K562 (cell line): ENCODE results near the gene HPD. TPM values are rescaled to one million over a fixed set of nuclear protein-coding genes. Genes with fewer than 3 reads are reported as not detected.

Experiments
- ATAC-seq: fragments of 200-7000 bp; cut with Tn5 transposase; 3 replicates; pipeline ENCODE4 v1.9.1; 2020; ENCODE audit warnings: moderate library complexity
- BruUV-seq: library from RNA; stranded (reverse); fragments of 400-500 nt; replicated peaks from 2 replicates; lab custom pipeline; 2021; lab: Mats Ljungman, UMichigan
- CTCF ChIA-PET: fragments of 300-600 bp; formaldehyde crosslinking; extraction: SDS; loops from one replicate; lab custom pipeline; 2021; ENCODE audit warnings: low intra/inter-chr PET ratio; lab: Yijun Ruan, JAX
- POLR2A ChIA-PET: fragments of 300-600, 350-650 bp; sonication (Branson Sonifier 250); formaldehyde crosslinking; extraction: SDS; loops from one replicate; lab custom pipeline; 2021; ENCODE audit warnings: antibody characterized with exemption, inconsistent platforms; lab: Yijun Ruan, JAX
- DNase-seq, 4 experiments: peaks; one replicate each; pipeline versions ENCODE4 v3.0.0 to v3.0.0-alpha.2; 2011 to 2018; ENCODE audit warnings: low spot score in 3 of 4, mixed read lengths in 3 of 4; ENCODE audit errors: extremely low read depth in 1 of 4
- FAIRE-seq: peaks from 2 replicates; lab custom pipeline; 2011; peaks lifted over from hg19 to GRCh38; lab: Jason Lieb, UNC
- H2AFZ ChIP-seq: 2 replicates; pipeline ENCODE4 v1.6.0; 2011; ENCODE audit warnings: low read depth, low read length, control low read depth, inconsistent platforms
- H3K27ac ChIP-seq: fragments of 200-600 bp; 3 replicates; pipeline ENCODE4 v1.8.0; 2011; ENCODE audit warnings: low read depth, mild to moderate bottlenecking, control low read depth, inconsistent platforms, low read length, moderate library complexity, mixed read lengths; ENCODE audit errors: extremely low read depth
- H3K27me3 ChIP-seq, 2 experiments: fragments of 300-600 bp in 1 of 2; 2 replicates in 1 of 2; 3 replicates in 1 of 2; pipeline versions ENCODE4 v1.6.0 to v1.8.0; 2011; ENCODE audit warnings: inconsistent platforms in 2 of 2, low read length in 2 of 2, mild to moderate bottlenecking in 1 of 2, mixed read lengths in 1 of 2, moderate library complexity in 1 of 2; ENCODE audit not compliant: control insufficient read depth in 2 of 2, insufficient read depth in 2 of 2
- H3K36me3 ChIP-seq: fragments of 300-600 bp; 3 replicates; pipeline ENCODE4 v1.8.0; 2011; ENCODE audit warnings: mild to moderate bottlenecking, low read length, inconsistent platforms; ENCODE audit not compliant: control insufficient read depth, insufficient read depth
- H3K4me1 ChIP-seq, 2 experiments: fragments of 200-600 bp in 1 of 2; replicated peaks in 1 of 2; 2 replicates in 1 of 2; 3 replicates in 1 of 2; pipeline versions ENCODE4 v1.5.1 to v1.8.0; 2011; ENCODE audit warnings: inconsistent platforms in 2 of 2, low read length in 2 of 2, mild to moderate bottlenecking in 1 of 2, mixed read lengths in 1 of 2, moderate library complexity in 1 of 2; ENCODE audit not compliant: control insufficient read depth in 2 of 2, insufficient read depth in 2 of 2
- H3K4me2 ChIP-seq: 2 replicates; pipeline ENCODE4 v1.6.1; 2011; ENCODE audit warnings: low read length, control low read depth, inconsistent platforms, mixed read lengths; ENCODE audit not compliant: insufficient read depth
- H3K4me3 ChIP-seq: fragments of 200-600 bp; sonication (generic), shearing (Covaris generic); 2 replicates; pipeline ENCODE4 v1.5.1; 2016; ENCODE audit warnings: control low read depth, inconsistent platforms
- H3K79me2 ChIP-seq: fragments of 200-600 bp; 3 replicates; pipeline ENCODE4 v1.8.0; 2011; ENCODE audit warnings: low read length, inconsistent platforms; ENCODE audit not compliant: control insufficient read depth, insufficient read depth
- H3K9ac ChIP-seq, 2 experiments: 2 replicates each; pipeline versions ENCODE4 v1.6.0 to v1.6.1; 2011; ENCODE audit warnings: low read depth in 2 of 2, low read length in 2 of 2, control low read depth in 1 of 2, inconsistent platforms in 1 of 2, mild to moderate bottlenecking in 1 of 2, mixed read lengths in 1 of 2; ENCODE audit not compliant: insufficient read depth in 1 of 2
- H3K9me1 ChIP-seq: one replicate; pipeline ENCODE4 v1.6.0; 2011; ENCODE audit warnings: inconsistent platforms, mild to moderate bottlenecking, low read length, moderate library complexity; ENCODE audit not compliant: control insufficient read depth, insufficient read depth
- H3K9me3 ChIP-seq: replicated peaks from 2 replicates; pipeline ENCODE4 v1.5.1; 2011; ENCODE audit warnings: low read depth, low read length, inconsistent platforms; ENCODE audit not compliant: control insufficient read depth, insufficient read depth
- H4K20me1 ChIP-seq: replicated peaks from 2 replicates; pipeline ENCODE4 v1.6.1; 2011; ENCODE audit warnings: low read length, inconsistent platforms, mixed read lengths; ENCODE audit not compliant: control insufficient read depth, insufficient read depth
- HNRNPL ChIP-seq: fragments of 200-400 bp; formaldehyde crosslinking; IDR thresholded peaks from 2 replicates; pipeline ENCODE4 v1.6.1; 2017; ENCODE audit warnings: low read depth, mild to moderate bottlenecking, low read length
- POLR2G ChIP-seq: fragments of 200-400 bp; formaldehyde crosslinking; IDR thresholded peaks from 2 replicates; pipeline ENCODE4 v1.6.1; 2017; ENCODE audit warnings: low read depth, mild to moderate bottlenecking, antibody characterized with exemption, low read length, moderate library complexity
- WGBS: fragments of 100-300 bp; shearing (Covaris generic); methylation state at CpG from one replicate; pipeline ENCODE4 v1.1.6; 2016; ENCODE audit warnings: low coverage, mixed read lengths; ENCODE audit not compliant: insufficient coverage; ENCODE audit errors: missing lambda C conversion rate; 5-methylcytosine and 5-hydroxymethylcytosine counted together
- in situ Hi-C: fragments of 300-500 bp; cut with MboI; formaldehyde crosslinking; loops from 4 replicates; pipeline ENCODE4 v1.15.0; 2018; ENCODE audit warnings: inconsistent platforms, mixed read lengths
- intact Hi-C: fragments of 100-400 bp; cut with micrococcal nuclease; formaldehyde crosslinking; loops from 2 replicates; pipeline ENCODE4 v1.14.2; 2022
- polyA plus RNA-seq, 8 experiments: library from polyadenylated mRNA; depleted of rRNA in 4 of 8; stranded (reverse) in 5 of 8; unstranded in 3 of 8; fragments of >200 nt; fragmentation: Nextera tagmentation in 2 of 8; fragmentation: Illumina TruSeq in 1 of 8; extraction: Ambion mirVana in 2 of 8; extraction: Trizol in 1 of 8; gene quantifications; 2 replicates each; pipeline versions ENCODE4 v1.2.1 to v1.2.3, GENCODE V29; 2011 to 2014; ENCODE audit warnings: inconsistent platforms in 1 of 8, missing spikeins in 1 of 8
- total RNA-seq, 7 experiments: library from RNA; depleted of rRNA in 6 of 7; stranded (reverse); fragments of >200 nt in 6 of 7; fragmentation: Illumina TruSeq in 2 of 7; extraction: Trizol in 2 of 7; gene quantifications; 2 replicates each; pipeline versions ENCODE4 v1.2.1 to v1.2.3, GENCODE V29; 2011 to 2021; ENCODE audit warnings: low replicate concordance in 1 of 7
- TF ChIP-seq, protein P1 (sequence below): fragments of 250-450 bp; sonication (Bioruptor Pico); IDR thresholded peaks from 2 replicates; pipeline ENCODE4 v1.8.0; 2022; ENCODE audit warnings: inconsistent platforms, mild to moderate bottlenecking, moderate library complexity, borderline replicate concordance

Gene HPD
- total and polyA plus RNA-seq, 9 of the 15 experiments (the other 6 are each of a cell fraction or from before 2014, with no cell fraction given): 0.06 to 0.29 (median 0.07) TPM; not detected in 4

GRCh38 chr12:121809712-121810116 lies 48.9 kb downstream of the HPD start:
- TF ChIP-seq POLR2G (peak; percentile 18; the same call in 1 of the 2 replicates), HNRNPL (0 out of 2 replicates have a peak, but pooled peaks have one; percentile 5)
- TF ChIP-seq, protein P1, sequence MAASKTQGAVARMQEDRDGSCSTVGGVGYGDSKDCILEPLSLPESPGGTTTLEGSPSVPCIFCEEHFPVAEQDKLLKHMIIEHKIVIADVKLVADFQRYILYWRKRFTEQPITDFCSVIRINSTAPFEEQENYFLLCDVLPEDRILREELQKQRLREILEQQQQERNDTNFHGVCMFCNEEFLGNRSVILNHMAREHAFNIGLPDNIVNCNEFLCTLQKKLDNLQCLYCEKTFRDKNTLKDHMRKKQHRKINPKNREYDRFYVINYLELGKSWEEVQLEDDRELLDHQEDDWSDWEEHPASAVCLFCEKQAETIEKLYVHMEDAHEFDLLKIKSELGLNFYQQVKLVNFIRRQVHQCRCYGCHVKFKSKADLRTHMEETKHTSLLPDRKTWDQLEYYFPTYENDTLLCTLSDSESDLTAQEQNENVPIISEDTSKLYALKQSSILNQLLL: no peak
- CTCF ChIA-PET: interaction anchor here (5.5 kb wide), 1 partner anchor 14 kb away, joined by 73 read pairs; the partner anchor contains the start of gene RHOF
- Histone ChIP-seq H3K4me1 (peaks cover 28 to 71% of the 10 kb centered on the region in 2 experiments), H3K79me2 (peaks cover 83% of the 10 kb centered on the region), H3K9me1 (no peaks in the 10 kb centered on the region), H3K27me3 (no peaks in the 10 kb centered on the region), H3K9me3 (no peaks in the 10 kb centered on the region), H4K20me1 (peaks cover 26% of the 10 kb centered on the region), H3K9ac (no peak overlapping the region), H3K4me2 (no peak overlapping the region), H3K36me3 (peaks cover 78% of the 10 kb centered on the region), H2AFZ (no peak overlapping the region), H3K4me3 (no peak overlapping the region), H3K27ac (no peak overlapping the region)
- BruUV-seq: no TSS peak
- ATAC-seq (no peak), DNase-seq (no peak), FAIRE-seq (no peak)
- POLR2A ChIA-PET: interaction anchor here (0.6 to 12.1 kb wide), 7 partner anchors 7 to 61 kb away, joined by 3 to 194 read pairs (median 5); partner anchors contain the start of genes RHOF and SETD1B
- in situ Hi-C loops (no loop called here), intact Hi-C loops (no loop called here)
- WGBS: 90% methylated on average over 22 of the region's 27 CpGs
